Measurements from ENCODE around the gene DGKH. TPM values are rescaled to one million over a fixed set of nuclear protein-coding genes. Genes with fewer than 3 reads are reported as not detected.

The DGKH gene
- total RNA-seq, 1 donor: 3.9 TPM

- H3K4me3 ChIP-seq (ENCODE audit: low read length): no peak overlapping the region
- no peaks in the 10 kb centered on the region for H3K9me3 ChIP-seq (ENCODE audit: low read depth, low read length)
- H3K27me3 ChIP-seq (ENCODE audit: insufficient read depth, low read length): no peaks in the 10 kb centered on the region
- H3K4me1 ChIP-seq (ENCODE audit: insufficient read depth, low read length): no peaks in the 10 kb centered on the region
Observed at GRCh38 chr13:42176294-42176693, 127.8 kb downstream of the DGKH start.

- Histone ChIP-seq H3K27me3 (ENCODE audit: insufficient read depth, low read length) (no peaks in the 10 kb centered on the region), H3K4me3 (ENCODE audit: low read length) (no peak overlapping the region), H3K9me3 (ENCODE audit: low read depth, low read length) (no peaks in the 10 kb centered on the region), H3K4me1 (ENCODE audit: insufficient read depth, low read length) (no peaks in the 10 kb centered on the region)
Observed at GRCh38 chr13:42177189-42177588, 128.7 kb downstream of the DGKH start.

GRCh38 chr13:42181381-42181953 is 133.0 kb downstream of the DGKH start:
- H3K27me3 ChIP-seq (ENCODE audit: insufficient read depth, low read length): no peaks in the 10 kb centered on the region
- H3K4me3 ChIP-seq (ENCODE audit: low read length): no peak overlapping the region
- no peaks in the 10 kb centered on the region for H3K4me1 ChIP-seq (ENCODE audit: insufficient read depth, low read length)
- no peaks in the 10 kb centered on the region for H3K9me3 ChIP-seq (ENCODE audit: low read depth, low read length)

- H3K27me3 ChIP-seq (ENCODE audit: insufficient read depth, low read length): no peaks in the 10 kb centered on the region
- no peak overlapping the region for H3K4me3 ChIP-seq (ENCODE audit: low read length)
- H3K4me1 ChIP-seq (ENCODE audit: insufficient read depth, low read length): no peaks in the 10 kb centered on the region
- H3K9me3 ChIP-seq (ENCODE audit: low read depth, low read length): no peaks in the 10 kb centered on the region
Observed at GRCh38 chr13:42189061-42189460, 140.6 kb downstream of the DGKH start.

GRCh38 chr13:42190529-42190928 is 142.1 kb downstream of the DGKH start:
- Histone ChIP-seq H3K9me3 (ENCODE audit: low read depth, low read length) (no peaks in the 10 kb centered on the region), H3K4me1 (ENCODE audit: insufficient read depth, low read length) (no peaks in the 10 kb centered on the region), H3K4me3 (ENCODE audit: low read length) (no peak overlapping the region)

GRCh38 chr13:42211704-42212464 is 163.4 kb downstream of the DGKH start:
- Histone ChIP-seq H3K4me3 (ENCODE audit: low read length) (no peak overlapping the region), H3K4me1 (ENCODE audit: insufficient read depth, low read length) (no peaks in the 10 kb centered on the region), H3K27me3 (ENCODE audit: insufficient read depth, low read length) (no peaks in the 10 kb centered on the region), H3K9me3 (ENCODE audit: low read depth, low read length) (no peaks in the 10 kb centered on the region)

More at GRCh38 chr13:42190529-42190928, 142.1 kb downstream of the DGKH start:
- H3K27me3 ChIP-seq (ENCODE audit: insufficient read depth, low read length): no peaks in the 10 kb centered on the region

GRCh38 chr13:42214446-42214845 is 166.0 kb downstream of the DGKH start:
- no peaks in the 10 kb centered on the region for H3K4me1 ChIP-seq (ENCODE audit: insufficient read depth, low read length)
- H3K4me3 ChIP-seq (ENCODE audit: low read length): no peak overlapping the region
- no peaks in the 10 kb centered on the region for H3K9me3 ChIP-seq (ENCODE audit: low read depth, low read length)
- H3K27me3 ChIP-seq (ENCODE audit: insufficient read depth, low read length): no peaks in the 10 kb centered on the region

- H3K4me3 ChIP-seq (ENCODE audit: low read length): no peak overlapping the region
- no peaks in the 10 kb centered on the region for H3K27me3 ChIP-seq (ENCODE audit: insufficient read depth, low read length)
- H3K4me1 ChIP-seq (ENCODE audit: insufficient read depth, low read length): no peaks in the 10 kb centered on the region
- H3K9me3 ChIP-seq (ENCODE audit: low read depth, low read length): no peaks in the 10 kb centered on the region
Observed at GRCh38 chr13:42215578-42216421, 167.4 kb downstream of the DGKH start.

- no peak overlapping the region for H3K4me3 ChIP-seq (ENCODE audit: low read length)
- no peaks in the 10 kb centered on the region for H3K9me3 ChIP-seq (ENCODE audit: low read depth, low read length)
- no peaks in the 10 kb centered on the region for H3K4me1 ChIP-seq (ENCODE audit: insufficient read depth, low read length)
- H3K27me3 ChIP-seq (ENCODE audit: insufficient read depth, low read length): no peaks in the 10 kb centered on the region
Observed at GRCh38 chr13:42216422-42216735, 167.9 kb downstream of the DGKH start.

GRCh38 chr13:42218576-42218975 is 170.1 kb downstream of the DGKH start:
- no peak overlapping the region for H3K4me3 ChIP-seq (ENCODE audit: low read length)
- H3K27me3 ChIP-seq (ENCODE audit: insufficient read depth, low read length): no peaks in the 10 kb centered on the region
- H3K4me1 ChIP-seq (ENCODE audit: insufficient read depth, low read length): no peaks in the 10 kb centered on the region
- H3K9me3 ChIP-seq (ENCODE audit: low read depth, low read length): no peaks in the 10 kb centered on the region

GRCh38 chr13:42219051-42219450 is 170.6 kb downstream of the DGKH start:
- no peak overlapping the region for H3K4me3 ChIP-seq (ENCODE audit: low read length)
- H3K4me1 ChIP-seq (ENCODE audit: insufficient read depth, low read length): no peaks in the 10 kb centered on the region
- no peaks in the 10 kb centered on the region for H3K9me3 ChIP-seq (ENCODE audit: low read depth, low read length)
- no peaks in the 10 kb centered on the region for H3K27me3 ChIP-seq (ENCODE audit: insufficient read depth, low read length)

GRCh38 chr13:42219876-42220275 is 171.4 kb downstream of the DGKH start:
- Histone ChIP-seq H3K27me3 (ENCODE audit: insufficient read depth, low read length) (no peaks in the 10 kb centered on the region), H3K9me3 (ENCODE audit: low read depth, low read length) (no peaks in the 10 kb centered on the region), H3K4me1 (ENCODE audit: insufficient read depth, low read length) (no peaks in the 10 kb centered on the region), H3K4me3 (ENCODE audit: low read length) (no peak overlapping the region)

- no peaks in the 10 kb centered on the region for H3K27me3 ChIP-seq (ENCODE audit: insufficient read depth, low read length)
- no peaks in the 10 kb centered on the region for H3K9me3 ChIP-seq (ENCODE audit: low read depth, low read length)
- no peak overlapping the region for H3K4me3 ChIP-seq (ENCODE audit: low read length)
- no peaks in the 10 kb centered on the region for H3K4me1 ChIP-seq (ENCODE audit: insufficient read depth, low read length)
Observed at GRCh38 chr13:42221121-42221765, 172.8 kb downstream of the DGKH start.

- no peak overlapping the region for H3K4me3 ChIP-seq (ENCODE audit: low read length)
- no peaks in the 10 kb centered on the region for H3K4me1 ChIP-seq (ENCODE audit: insufficient read depth, low read length)
- no peaks in the 10 kb centered on the region for H3K9me3 ChIP-seq (ENCODE audit: low read depth, low read length)
- no peaks in the 10 kb centered on the region for H3K27me3 ChIP-seq (ENCODE audit: insufficient read depth, low read length)
Observed at GRCh38 chr13:42223681-42224080, 175.2 kb downstream of the DGKH start.

GRCh38 chr13:42225051-42225450 is 176.6 kb downstream of the DGKH start:
- H3K27me3 ChIP-seq (ENCODE audit: insufficient read depth, low read length): no peaks in the 10 kb centered on the region
- no peaks in the 10 kb centered on the region for H3K4me1 ChIP-seq (ENCODE audit: insufficient read depth, low read length)
- no peak overlapping the region for H3K4me3 ChIP-seq (ENCODE audit: low read length)
- no peaks in the 10 kb centered on the region for H3K9me3 ChIP-seq (ENCODE audit: low read depth, low read length)

Measured in mononuclear cell (primary cell).